B cell (primary cell): ENCODE results near the gene EHBP1. TPM values are rescaled to one million over a fixed set of nuclear protein-coding genes. Genes with fewer than 3 reads are reported as not detected.

Source experiments
- ATAC-seq: fragments of 200-7000 bp; cut with Tn5 transposase; one replicate; pipeline ENCODE4 v1.10.0; 2021; ENCODE audit warnings: low read depth, mild to moderate bottlenecking, moderate number of reproducible peaks, moderate library complexity
- CTCF ChIA-PET: fragments of 350-600 bp; sonication (Branson Sonifier 250); formaldehyde crosslinking; loops from one replicate; lab custom pipeline; 2021; ENCODE audit warnings: antibody characterized with exemption, inconsistent platforms; lab: Charles Lee
- POLR2A ChIA-PET: fragments of 350-600 bp; sonication (Branson Sonifier 250); formaldehyde crosslinking; loops from one replicate; lab custom pipeline; 2021; ENCODE audit warnings: antibody characterized with exemption; lab: Charles Lee
- DNase-seq: peaks from one replicate; pipeline ENCODE4 v3.0.0; 2013
- H2AFZ ChIP-seq: 2 replicates; pipeline ENCODE4 v1.6.1; 2012; ENCODE audit warnings: mild to moderate bottlenecking, low read depth, low read length; ENCODE audit not compliant: insufficient read depth, poor library complexity, severe bottlenecking
- H3K27ac ChIP-seq, 2 donors: 1 replicate in 1 of 2; 2 replicates in 1 of 2; pipeline ENCODE4 v1.5.1; 2012 to 2013; ENCODE audit warnings: low read length in 2 of 2, mild to moderate bottlenecking in 2 of 2, moderate library complexity in 1 of 2
- H3K27me3 ChIP-seq, 4 experiments: fragments of 200-600 bp in 1 of 4; sonication (generic) in 1 of 4; replicated peaks in 1 of 4; 1 replicate in 2 of 4; 2 replicates in 2 of 4; pipeline versions ENCODE4 v1.6.1 to v1.7.0; 2013 to 2016; ENCODE audit warnings: low read length in 3 of 4, mild to moderate bottlenecking in 2 of 4, mixed read lengths in 1 of 4, moderate library complexity in 1 of 4; ENCODE audit not compliant: insufficient read depth in 4 of 4, control insufficient read depth in 3 of 4; ENCODE audit errors: control extremely low read depth in 1 of 4
- H3K36me3 ChIP-seq, 2 experiments: replicated peaks in 1 of 2; 1 replicate in 1 of 2; 2 replicates in 1 of 2; pipeline versions ENCODE4 v1.6.1 to v1.7.1; 2013; ENCODE audit warnings: low read length in 1 of 2; ENCODE audit not compliant: insufficient read depth in 2 of 2, control insufficient read depth in 1 of 2; ENCODE audit errors: control extremely low read depth in 1 of 2, extremely low read depth in 1 of 2
- H3K4me1 ChIP-seq, 2 donors: fragments of 200-600 bp in 1 of 2; sonication (generic) in 1 of 2; 1 replicate in 1 of 2; 2 replicates in 1 of 2; pipeline versions ENCODE4 v1.5.1 to v1.6.1; 2013 to 2017; ENCODE audit warnings: low read length in 2 of 2; ENCODE audit not compliant: control insufficient read depth in 2 of 2, insufficient read depth in 2 of 2
- H3K4me2 ChIP-seq: replicated peaks from 2 replicates; pipeline ENCODE3; 2012; ENCODE audit warnings: mild to moderate bottlenecking, low read depth, low read length; ENCODE audit not compliant: poor library complexity, severe bottlenecking
- H3K4me3 ChIP-seq, 5 experiments: fragments of 200-600 bp in 1 of 5; sonication (generic) in 1 of 5; 1 replicate in 3 of 5; 2 replicates in 2 of 5; pipeline versions ENCODE4 v1.5.1 to v1.7.0; 2011 to 2016; ENCODE audit warnings: low read length in 4 of 5, mild to moderate bottlenecking in 4 of 5, low read depth in 2 of 5, control low read depth in 1 of 5, moderate library complexity in 1 of 5; ENCODE audit not compliant: insufficient read depth in 1 of 5; ENCODE audit errors: control extremely low read depth in 1 of 5, extremely low read depth in 1 of 5
- H3K79me2 ChIP-seq: fragments of 200-600 bp; sonication (generic); one replicate; pipeline ENCODE4 v1.6.0; 2016; ENCODE audit warnings: low read length; ENCODE audit not compliant: control insufficient read depth, insufficient read depth
- H3K9ac ChIP-seq: fragments of 200-600 bp; sonication (generic); 2 replicates; pipeline ENCODE4 v1.6.1; 2017; ENCODE audit warnings: mild to moderate bottlenecking, low read length, moderate library complexity
- H3K9me3 ChIP-seq, 3 donors: one replicate each; pipeline versions ENCODE4 v1.6.1 to v1.7.1; 2013; ENCODE audit warnings: low read length in 2 of 3; ENCODE audit not compliant: control insufficient read depth in 2 of 3, insufficient read depth in 1 of 3; ENCODE audit errors: control extremely low read depth in 1 of 3
- H4K20me1 ChIP-seq: 2 replicates; pipeline ENCODE4 v1.6.0; 2012; ENCODE audit warnings: mild to moderate bottlenecking, low read length; ENCODE audit not compliant: insufficient read depth, control insufficient read depth, poor library complexity, severe bottlenecking
- H3K27ac Mint-ChIP-seq: one replicate; pipeline ENCODE4 v1.8.0; 2021; ENCODE audit warnings: mixed read lengths
- H3K27me3 Mint-ChIP-seq: one replicate; pipeline ENCODE4 v1.8.0; 2021; ENCODE audit warnings: mixed read lengths
- H3K4me1 Mint-ChIP-seq: one replicate; pipeline ENCODE4 v1.8.0; 2021; ENCODE audit warnings: mixed read lengths
- H3K4me3 Mint-ChIP-seq: one replicate; pipeline ENCODE4 v1.8.0; 2021; ENCODE audit warnings: mixed read lengths
- H3K9me3 Mint-ChIP-seq: one replicate; pipeline ENCODE4 v1.8.0; 2022; ENCODE audit warnings: mixed read lengths; ENCODE audit not compliant: insufficient read depth
- CTCF ChIP-seq: fragments of 200-600 bp; IDR thresholded peaks from one replicate; pipeline ENCODE4 v1.8.0; 2022; ENCODE audit warnings: antibody characterized with exemption, mild to moderate bottlenecking
- EZH2 ChIP-seq: IDR thresholded peaks from 2 replicates; pipeline ENCODE4 v1.6.1; 2012; ENCODE audit warnings: borderline replicate concordance, low read depth, mild to moderate bottlenecking, moderate library complexity, low read length; ENCODE audit not compliant: insufficient read depth, poor library complexity, severe bottlenecking
- WGBS: methylation state at CpG from one replicate; pipeline ENCODE4 v1.1.5; 2013; ENCODE audit warnings: missing lambda C conversion rate; ENCODE audit not compliant: insufficient coverage; 5-methylcytosine and 5-hydroxymethylcytosine counted together
- intact Hi-C: fragments of 100-400 bp; cut with micrococcal nuclease; formaldehyde crosslinking; loops from one replicate; pipeline ENCODE4 v1.10.0; 2022
- polyA plus RNA-seq: library from polyadenylated mRNA; depleted of rRNA; stranded (reverse); fragments of >200 nt; gene quantifications from 2 replicates; pipeline ENCODE4 v1.2.3, GENCODE V29; 2012
- total RNA-seq, 2 donors: library from RNA; stranded (reverse); fragments of 120-200 nt in 1 of 2; gene quantifications; 1 replicate in 1 of 2; 2 replicates in 1 of 2; pipeline versions ENCODE4 v1.2.3 to v1.2.4, GENCODE V29; 2013 to 2022

EHBP1 gene
- total and polyA plus RNA-seq, 2 donors (not counting 1 experiment from before 2014, with no cell fraction given), result 8.8 to 34.7 TPM

GRCh38 chr2:63066838-63067237 is 361.3 kb downstream of the EHBP1 start:
- Mint-ChIP-seq H3K4me1 (no peaks in the 10 kb centered on the region), H3K9me3 (no peaks in the 10 kb centered on the region), H3K27ac (no peak overlapping the region), H3K4me3 (no peak overlapping the region), H3K27me3 (peaks cover 52% of the 10 kb centered on the region)
- Histone ChIP-seq H2AFZ (no peak overlapping the region), H3K79me2 (no peaks in the 10 kb centered on the region), H3K9ac (no peak overlapping the region), H4K20me1 (no peaks in the 10 kb centered on the region), H3K27ac (no peak overlapping the region), H3K4me3 (no peak overlapping the region), H3K36me3 (no peaks in the 10 kb centered on the region), H3K4me1 (no peaks in the 10 kb centered on the region), H3K4me2 (no peak overlapping the region), H3K27me3 (peaks cover 0 to 41% (median 19%) of the 10 kb centered on the region in 4 experiments), H3K9me3 (peaks cover 0 to 5% (median 0%) of the 10 kb centered on the region in 3 donors)
- WGBS, result 93% methylated on average over 2 of the region's 2 CpGs
- TF ChIP-seq EZH2 (no peak), CTCF (no peak)
- ChIA-PET CTCF (no interaction called here), POLR2A (no interaction called here)
- intact Hi-C loops, result no loop called here
- no peak for DNase-seq
- ATAC-seq, result no peak

GRCh38 chr2:63071664-63072063 is 366.2 kb downstream of the EHBP1 start:
- Histone ChIP-seq H3K79me2 (no peaks in the 10 kb centered on the region), H2AFZ (no peak overlapping the region)
- WGBS, result 100% methylated on average over 2 of the region's 2 CpGs

More at GRCh38 chr2:63071664-63072063, 366.2 kb downstream of the EHBP1 start:
- Histone ChIP-seq H3K27ac (no peak overlapping the region), H3K9ac (no peak overlapping the region), H3K4me1 (no peaks in the 10 kb centered on the region), H4K20me1 (no peaks in the 10 kb centered on the region), H3K9me3 (peaks cover 0 to 5% (median 0%) of the 10 kb centered on the region in 3 donors), H3K27me3 (peaks cover 0 to 13% (median 8%) of the 10 kb centered on the region in 4 experiments), H3K36me3 (no peaks in the 10 kb centered on the region), H3K4me3 (no peak overlapping the region), H3K4me2 (no peak overlapping the region)
- Mint-ChIP-seq H3K27ac (no peak overlapping the region), H3K9me3 (no peaks in the 10 kb centered on the region), H3K27me3 (peaks cover 40% of the 10 kb centered on the region), H3K4me3 (no peak overlapping the region), H3K4me1 (no peaks in the 10 kb centered on the region)
- intact Hi-C loops, result loop anchor here (10.0 kb wide), 1 partner anchor 793 kb away; no protein-coding TSS in a partner anchor
- ChIA-PET POLR2A (no interaction called here), CTCF (no interaction called here)
- ATAC-seq, result no peak
- DNase-seq, result no peak
- no peak for TF ChIP-seq EZH2
- TF ChIP-seq CTCF, result no peak
